A549 (cell line): ENCODE data around the gene FMOD. TPM values are rescaled to one million over a fixed set of nuclear protein-coding genes. Genes with fewer than 3 reads are reported as not detected.

Source experiments
- ATAC-seq, 2 experiments: fragments of 200-7000 bp in 1 of 2; fragments of >200 bp in 1 of 2; cut with Nextera tagmentation in 1 of 2; cut with Tn5 transposase in 1 of 2; 3 replicates each; pipeline versions ENCODE4 v1.8.0 to v1.9.1; 2018 to 2020; ENCODE audit warnings: mild to moderate bottlenecking in 1 of 2, moderate library complexity in 1 of 2
- CTCF ChIA-PET: fragments of 300-600 bp; sonication (Branson Sonifier 250); formaldehyde crosslinking; extraction: SDS; loops from one replicate; lab custom pipeline; 2021; ENCODE audit warnings: antibody characterized with exemption, inconsistent platforms; lab: Yijun Ruan, JAX
- POLR2A ChIA-PET: fragments of 350-600 bp; formaldehyde crosslinking; extraction: SDS; loops from one replicate; lab custom pipeline; 2021; ENCODE audit warnings: antibody characterized with exemption, inconsistent platforms; lab: Yijun Ruan, JAX
- DNase-seq, 2 experiments: peaks; one replicate each; pipeline versions ENCODE4 v3.0.0 to v3.0.0-alpha.2; 2011 to 2016; ENCODE audit warnings: low read depth in 1 of 2, low spot score in 1 of 2
- FAIRE-seq: peaks from 2 replicates; lab custom pipeline; 2011; peaks lifted over from hg19 to GRCh38; lab: Jason Lieb, UNC
- H3K27ac ChIP-seq, 2 experiments: fragments of >200 bp; sonication (Bioruptor Twin); formaldehyde crosslinking; 3 replicates each; pipeline ENCODE4 v1.5.1; 2016 to 2017
- H3K4me1 ChIP-seq: fragments of >200 bp; sonication (Bioruptor Twin); formaldehyde crosslinking; 3 replicates; pipeline ENCODE4 v1.6.1; 2016
- H3K4me2 ChIP-seq: fragments of >200 bp; sonication (Bioruptor Twin); formaldehyde crosslinking; 3 replicates; pipeline ENCODE4 v1.6.1; 2016
- H3K4me3 ChIP-seq: fragments of >200 bp; sonication (Bioruptor Twin); formaldehyde crosslinking; 3 replicates; pipeline ENCODE4 v1.5.1; 2016
- H3K9me3 ChIP-seq: fragments of >200 bp; sonication (Bioruptor Twin); formaldehyde crosslinking; 3 replicates; pipeline ENCODE4 v1.6.1; 2016
- CBX8 ChIP-seq: fragments of 200-600 bp; sonication (generic); IDR thresholded peaks from 2 replicates; pipeline ENCODE4 v1.6.1; 2016
- CEBPB ChIP-seq, 2 experiments: fragments of >200 bp in 1 of 2; sonication (Bioruptor Twin) in 1 of 2; formaldehyde crosslinking in 1 of 2; IDR thresholded peaks; 2 replicates each; pipeline ENCODE4 v1.6.1; 2012 to 2016
- CHD4 ChIP-seq: fragments of 200-600 bp; sonication (generic); IDR thresholded peaks from 2 replicates; pipeline ENCODE4 v1.6.1; 2016; ENCODE audit warnings: antibody characterized with exemption, mild to moderate bottlenecking, borderline replicate concordance
- EHF ChIP-seq: fragments of 250-450 bp; sonication (Bioruptor Pico); IDR thresholded peaks from 2 replicates; pipeline ENCODE4 v1.5.0; 2020; ENCODE audit warnings: mild to moderate bottlenecking
- EP300 ChIP-seq, 2 experiments: fragments of >200 bp; sonication (Bioruptor Twin); formaldehyde crosslinking; IDR thresholded peaks; 2 replicates in 1 of 2; 3 replicates in 1 of 2; pipeline ENCODE4 v1.6.1; 2016 to 2017
- FOSL2 ChIP-seq, 2 experiments: fragments of 450-650 bp in 1 of 2; fragments of >200 bp in 1 of 2; sonication (Bioruptor Twin) in 1 of 2; formaldehyde crosslinking; IDR thresholded peaks; 2 replicates each; pipeline versions ENCODE4 v1.5.0 to v1.6.1; 2016 to 2020; ENCODE audit warnings: mild to moderate bottlenecking in 1 of 2, moderate library complexity in 1 of 2
- FOXS1 ChIP-seq: fragments of 250-450 bp; sonication (Bioruptor Pico); IDR thresholded peaks from 2 replicates; pipeline ENCODE4 v1.5.0; 2020; ENCODE audit warnings: mild to moderate bottlenecking, moderate library complexity
- HOXA7 ChIP-seq: fragments of 250-450 bp; sonication (Bioruptor Pico); IDR thresholded peaks from 2 replicates; pipeline ENCODE4 v1.5.0; 2020; ENCODE audit warnings: mild to moderate bottlenecking, moderate library complexity
- HOXB13 ChIP-seq: fragments of 250-450 bp; sonication (Bioruptor Pico); IDR thresholded peaks from 2 replicates; pipeline ENCODE4 v1.5.0; 2020; ENCODE audit warnings: low read depth, mild to moderate bottlenecking, moderate library complexity
- JUNB ChIP-seq: fragments of >200 bp; sonication (Bioruptor Twin); formaldehyde crosslinking; IDR thresholded peaks from 2 replicates; pipeline ENCODE4 v1.6.1; 2016
- MAFK ChIP-seq: fragments of 450-650 bp; IDR thresholded peaks from 2 replicates; pipeline ENCODE4 v1.6.1; 2014; ENCODE audit not compliant: partially characterized antibody
- MYC ChIP-seq: IDR thresholded peaks from 2 replicates; pipeline ENCODE4 v1.6.1; 2012; ENCODE audit warnings: mild to moderate bottlenecking, inconsistent platforms, low read length, improper control_type of control experiment, borderline replicate concordance
- NPAS2 ChIP-seq: fragments of 250-450 bp; sonication (Bioruptor Pico); IDR thresholded peaks from 2 replicates; pipeline ENCODE4 v1.8.0; 2022; ENCODE audit warnings: mild to moderate bottlenecking, moderate library complexity, borderline replicate concordance
- PHF8 ChIP-seq: fragments of 200-600 bp; sonication (generic); IDR thresholded peaks from 2 replicates; pipeline ENCODE4 v1.6.1; 2016; ENCODE audit warnings: low read depth, mild to moderate bottlenecking, antibody characterized with exemption, moderate library complexity, borderline replicate concordance
- RAD21 ChIP-seq, 2 experiments: fragments of >200 bp in 1 of 2; sonication (Bioruptor Twin) in 1 of 2; formaldehyde crosslinking in 1 of 2; IDR thresholded peaks in 1 of 2; conservative IDR thresholded peaks in 1 of 2; 2 replicates in 1 of 2; 3 replicates in 1 of 2; pipeline ENCODE4 v1.6.1; 2012 to 2018; ENCODE audit warnings: inconsistent platforms in 1 of 2
- RARB ChIP-seq: fragments of 250-450 bp; sonication (Bioruptor Pico); IDR thresholded peaks from 2 replicates; pipeline ENCODE4 v1.8.0; 2021; ENCODE audit warnings: mild to moderate bottlenecking, moderate library complexity
- SMC3 ChIP-seq: fragments of >200 bp; sonication (Bioruptor Twin); formaldehyde crosslinking; IDR thresholded peaks from 3 replicates; pipeline ENCODE4 v1.6.1; 2018; ENCODE audit warnings: inconsistent platforms
- ZSCAN20 ChIP-seq: fragments of 250-450 bp; sonication (Bioruptor Pico); IDR thresholded peaks from 2 replicates; pipeline ENCODE4 v1.8.0; 2022; ENCODE audit warnings: mild to moderate bottlenecking, moderate library complexity
- WGBS: methylation state at CpG from one replicate; pipeline ENCODE4 v1.1.6; 2017; ENCODE audit errors: missing lambda C conversion rate; 5-methylcytosine and 5-hydroxymethylcytosine counted together
- polyA plus RNA-seq, 4 experiments: library from polyadenylated mRNA; depleted of rRNA in 3 of 4; stranded (reverse); fragments of >200 nt; fragmentation: RNase III in 1 of 4; extraction: RNeasy Plus Mini Kit Qiagen cat#74134 plus additional on column Dnase treatment in 1 of 4; gene quantifications; 2 replicates in 3 of 4; 3 replicates in 1 of 4; pipeline ENCODE4 v1.2.3, GENCODE V29; 2011 to 2017
- TF ChIP-seq, protein P1 (sequence below): IDR thresholded peaks from 2 replicates; pipeline ENCODE4 v1.6.1; 2012; ENCODE audit warnings: low read depth, borderline replicate concordance
- TF ChIP-seq, protein P2 (sequence below): fragments of 250-450 bp; sonication (Bioruptor Pico); IDR thresholded peaks from 2 replicates; pipeline ENCODE4 v1.5.0; 2020; ENCODE audit warnings: low read depth, mild to moderate bottlenecking, moderate library complexity
- TF ChIP-seq, protein P3 (sequence below): fragments of 150-350 bp; IDR thresholded peaks from 2 replicates; pipeline ENCODE4 v1.6.1; 2014; ENCODE audit warnings: low read depth, mild to moderate bottlenecking, low read length
- TF ChIP-seq, protein P4 (sequence below): fragments of 200-600 bp; sonication (generic); IDR thresholded peaks from 2 replicates; pipeline ENCODE4 v1.6.1; 2016; ENCODE audit warnings: antibody characterized with exemption, mild to moderate bottlenecking, moderate library complexity

Gene FMOD
- polyA plus RNA-seq, 2 of the 4 experiments (the other 2 are of a cell fraction), result 0.03 TPM; not detected in 1

DNA sequence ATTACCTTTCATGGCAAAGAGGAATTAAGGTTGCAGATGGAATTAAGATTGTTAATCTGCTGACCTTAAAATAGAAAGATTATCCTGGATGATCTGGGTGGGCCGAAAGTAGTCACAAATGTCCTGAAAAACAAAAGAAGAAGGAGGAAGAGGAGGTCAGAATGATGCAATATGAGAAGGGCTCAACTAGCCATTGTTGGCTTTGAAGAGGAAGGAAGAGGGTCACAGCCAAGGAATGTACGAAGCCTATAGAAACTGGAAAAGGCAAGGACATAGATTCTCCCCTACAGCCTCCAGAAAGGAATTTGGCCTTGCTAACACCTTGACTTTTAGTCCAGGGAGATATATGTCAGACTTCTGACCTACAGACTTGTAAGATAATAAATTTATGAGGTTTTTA is 39.4 kb upstream of the FMOD start:
- ATAC-seq, result no peak
- FAIRE-seq, result no peak
- TF ChIP-seq SMC3 (no peak), HOXB13 (CRISPR knock-in tag) (no peak), FOSL2 (IDR thresholded peaks at IDR 0.05) (no peak), FOSL2 (CRISPR knock-in tag; IDR thresholded peaks at IDR 0.05) (no peak), EP300 (IDR thresholded peaks at IDR 0.05) (no peak), PHF8 (no peak), JUNB (no peak), EHF (CRISPR knock-in tag) (no peak), CHD4 (no peak), RAD21 (conservative IDR thresholded peaks at IDR 0.05 in 1 of 2, IDR thresholded peaks at IDR 0.05 in 1 of 2) (no peak), ZSCAN20 (CRISPR knock-in tag) (no peak), CEBPB (IDR thresholded peaks at IDR 0.05) (no peak), MAFK (no peak), RARB (CRISPR knock-in tag) (no peak), CBX8 (no peak), NPAS2 (CRISPR knock-in tag) (no peak)
- TF ChIP-seq, protein P1, sequence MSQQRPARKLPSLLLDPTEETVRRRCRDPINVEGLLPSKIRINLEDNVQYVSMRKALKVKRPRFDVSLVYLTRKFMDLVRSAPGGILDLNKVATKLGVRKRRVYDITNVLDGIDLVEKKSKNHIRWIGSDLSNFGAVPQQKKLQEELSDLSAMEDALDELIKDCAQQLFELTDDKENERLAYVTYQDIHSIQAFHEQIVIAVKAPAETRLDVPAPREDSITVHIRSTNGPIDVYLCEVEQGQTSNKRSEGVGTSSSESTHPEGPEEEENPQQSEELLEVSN, result no peak
- TF ChIP-seq, protein P2, sequence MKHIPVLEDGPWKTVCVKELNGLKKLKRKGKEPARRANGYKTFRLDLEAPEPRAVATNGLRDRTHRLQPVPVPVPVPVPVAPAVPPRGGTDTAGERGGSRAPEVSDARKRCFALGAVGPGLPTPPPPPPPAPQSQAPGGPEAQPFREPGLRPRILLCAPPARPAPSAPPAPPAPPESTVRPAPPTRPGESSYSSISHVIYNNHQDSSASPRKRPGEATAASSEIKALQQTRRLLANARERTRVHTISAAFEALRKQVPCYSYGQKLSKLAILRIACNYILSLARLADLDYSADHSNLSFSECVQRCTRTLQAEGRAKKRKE, result no peak
- TF ChIP-seq, protein P3, sequence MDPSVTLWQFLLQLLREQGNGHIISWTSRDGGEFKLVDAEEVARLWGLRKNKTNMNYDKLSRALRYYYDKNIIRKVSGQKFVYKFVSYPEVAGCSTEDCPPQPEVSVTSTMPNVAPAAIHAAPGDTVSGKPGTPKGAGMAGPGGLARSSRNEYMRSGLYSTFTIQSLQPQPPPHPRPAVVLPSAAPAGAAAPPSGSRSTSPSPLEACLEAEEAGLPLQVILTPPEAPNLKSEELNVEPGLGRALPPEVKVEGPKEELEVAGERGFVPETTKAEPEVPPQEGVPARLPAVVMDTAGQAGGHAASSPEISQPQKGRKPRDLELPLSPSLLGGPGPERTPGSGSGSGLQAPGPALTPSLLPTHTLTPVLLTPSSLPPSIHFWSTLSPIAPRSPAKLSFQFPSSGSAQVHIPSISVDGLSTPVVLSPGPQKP, result no peak
- ChIA-PET POLR2A (no interaction called here), CTCF (interaction anchor here (0.7 kb wide), 1 partner anchor 11 kb away, joined by 3 read pairs; no protein-coding TSS in a partner anchor)
- Histone ChIP-seq H3K4me1 (no peaks in the 10 kb centered on the region), H3K9me3 (peaks cover 16% of the 10 kb centered on the region; the same call in 1 of the 3 replicates), H3K27ac (no peak overlapping the region), H3K4me3 (no peak overlapping the region), H3K4me2 (no peak overlapping the region)
- DNase-seq, result no peak
- 0% methylated on average over 2 of the region's 2 CpGs for WGBS

DNA sequence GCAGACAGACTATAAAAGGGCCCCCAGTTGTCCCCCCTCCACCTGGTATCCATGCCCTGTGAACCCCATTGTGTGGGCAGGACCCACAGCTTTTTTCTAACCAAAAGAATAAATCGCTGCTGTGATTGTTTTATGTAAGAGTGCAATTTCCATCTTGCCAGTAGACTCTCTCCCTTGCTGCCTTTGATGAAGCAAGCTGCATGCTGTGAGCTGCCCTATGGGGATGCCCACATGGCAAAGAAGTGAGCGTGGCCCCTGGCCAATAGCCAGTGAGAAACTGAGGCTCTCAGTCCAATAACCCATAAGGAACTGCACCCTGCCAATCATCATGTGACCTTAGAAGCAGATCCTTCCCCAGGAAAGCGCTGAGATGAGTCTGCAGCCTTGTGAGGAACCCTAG is 37.8 kb upstream of the FMOD start:
- POLR2A ChIA-PET, result interaction anchor here (0.6 kb wide), 1 partner anchor 25 kb away, joined by 4 read pairs; no protein-coding TSS in a partner anchor
- H3K4me3 ChIP-seq, result no peak overlapping the region
- DNase-seq (no peak), FAIRE-seq (no peak), ATAC-seq (no peak)
- peaks cover 10% of the 10 kb centered on the region; the same call in 1 of the 3 replicates for H3K9me3 ChIP-seq
- no peak overlapping the region for H3K4me2 ChIP-seq
- no peak for TF ChIP-seq FOXS1 (CRISPR knock-in tag)
- TF ChIP-seq, protein P3, result no peak
- TF ChIP-seq NPAS2 (CRISPR knock-in tag), result no peak
- no peak for TF ChIP-seq HOXA7 (CRISPR knock-in tag)
- TF ChIP-seq, protein P4, sequence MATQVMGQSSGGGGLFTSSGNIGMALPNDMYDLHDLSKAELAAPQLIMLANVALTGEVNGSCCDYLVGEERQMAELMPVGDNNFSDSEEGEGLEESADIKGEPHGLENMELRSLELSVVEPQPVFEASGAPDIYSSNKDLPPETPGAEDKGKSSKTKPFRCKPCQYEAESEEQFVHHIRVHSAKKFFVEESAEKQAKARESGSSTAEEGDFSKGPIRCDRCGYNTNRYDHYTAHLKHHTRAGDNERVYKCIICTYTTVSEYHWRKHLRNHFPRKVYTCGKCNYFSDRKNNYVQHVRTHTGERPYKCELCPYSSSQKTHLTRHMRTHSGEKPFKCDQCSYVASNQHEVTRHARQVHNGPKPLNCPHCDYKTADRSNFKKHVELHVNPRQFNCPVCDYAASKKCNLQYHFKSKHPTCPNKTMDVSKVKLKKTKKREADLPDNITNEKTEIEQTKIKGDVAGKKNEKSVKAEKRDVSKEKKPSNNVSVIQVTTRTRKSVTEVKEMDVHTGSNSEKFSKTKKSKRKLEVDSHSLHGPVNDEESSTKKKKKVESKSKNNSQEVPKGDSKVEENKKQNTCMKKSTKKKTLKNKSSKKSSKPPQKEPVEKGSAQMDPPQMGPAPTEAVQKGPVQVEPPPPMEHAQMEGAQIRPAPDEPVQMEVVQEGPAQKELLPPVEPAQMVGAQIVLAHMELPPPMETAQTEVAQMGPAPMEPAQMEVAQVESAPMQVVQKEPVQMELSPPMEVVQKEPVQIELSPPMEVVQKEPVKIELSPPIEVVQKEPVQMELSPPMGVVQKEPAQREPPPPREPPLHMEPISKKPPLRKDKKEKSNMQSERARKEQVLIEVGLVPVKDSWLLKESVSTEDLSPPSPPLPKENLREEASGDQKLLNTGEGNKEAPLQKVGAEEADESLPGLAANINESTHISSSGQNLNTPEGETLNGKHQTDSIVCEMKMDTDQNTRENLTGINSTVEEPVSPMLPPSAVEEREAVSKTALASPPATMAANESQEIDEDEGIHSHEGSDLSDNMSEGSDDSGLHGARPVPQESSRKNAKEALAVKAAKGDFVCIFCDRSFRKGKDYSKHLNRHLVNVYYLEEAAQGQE, result no peak
- TF ChIP-seq MYC, result no peak
- no peak for TF ChIP-seq EP300 (IDR thresholded peaks at IDR 0.05)
- no peak overlapping the region for H3K27ac ChIP-seq
- WGBS, result 26% methylated on average over 3 of the region's 3 CpGs
- no peaks in the 10 kb centered on the region for H3K4me1 ChIP-seq
- CTCF ChIA-PET, result interaction anchor here (0.9 to 1.4 kb wide), 3 partner anchors 26 to 741 kb away, joined by 3 to 4 read pairs (median 3); no protein-coding TSS in a partner anchor
